Uterus (tissue), 2 donors: ENCODE results near the gene CDH4.

Experiments used
- CTCF ChIP-seq, 4 experiments: fragments of 200-600 bp in 2 of 4; fragments of 450-650 bp in 2 of 4; sonication (generic) in 2 of 4; IDR thresholded peaks; one replicate each; pipeline ENCODE4 v1.5.1; 2016 to 2019; ENCODE audit warnings: antibody characterized with exemption in 4 of 4, mild to moderate bottlenecking in 2 of 4, moderate library complexity in 1 of 4
- POLR2A ChIP-seq, 2 donors: fragments of 450-650 bp; IDR thresholded peaks; one replicate each; pipeline ENCODE4 v1.6.1; 2016; ENCODE audit warnings: antibody characterized with exemption in 2 of 2, mild to moderate bottlenecking in 1 of 2, moderate library complexity in 1 of 2

- TF ChIP-seq POLR2A (IDR thresholded peaks at IDR 0.05) (no peak), CTCF (IDR thresholded peaks at IDR 0.05) (no peak)
Measured at GRCh38 chr20:61746147-61746646, 494.1 kb downstream of the CDH4 start.
